Vagina (tissue), 2 donors: Measurements from ENCODE around the gene TULP4. TPM values are rescaled to one million over a fixed set of nuclear protein-coding genes. Genes with fewer than 3 reads are reported as not detected.

Source experiments
- DNase-seq, 2 donors: peaks; one replicate each; pipeline ENCODE4 v3.0.0-alpha.2; 2017; ENCODE audit errors: extremely low spot score in 2 of 2
- H3K27ac ChIP-seq: fragments of 200-600 bp; sonication (generic); one replicate; pipeline ENCODE4 v1.5.1; 2019
- H3K27me3 ChIP-seq: fragments of 200-600 bp; sonication (generic); one replicate; pipeline ENCODE4 v1.5.1; 2019
- H3K36me3 ChIP-seq, 2 donors: fragments of 200-600 bp; sonication (generic); one replicate each; pipeline ENCODE4 v1.5.1; 2017 to 2019
- H3K4me1 ChIP-seq: fragments of 200-600 bp; sonication (generic); one replicate; pipeline ENCODE4 v1.5.1; 2019
- H3K4me3 ChIP-seq, 2 donors: fragments of 200-600 bp; sonication (generic); 1 replicate in 1 of 2; 2 replicates in 1 of 2; pipeline ENCODE4 v1.5.1; 2016 to 2019
- H3K9me3 ChIP-seq: fragments of 200-600 bp; sonication (generic); one replicate; pipeline ENCODE4 v1.5.1; 2019
- CTCF ChIP-seq, 3 experiments: fragments of 450-650 bp in 2 of 3; fragments of 200-600 bp in 1 of 3; sonication (generic) in 1 of 3; IDR thresholded peaks; one replicate each; pipeline ENCODE4 v1.5.1; 2017 to 2019; ENCODE audit warnings: antibody characterized with exemption in 3 of 3, mild to moderate bottlenecking in 2 of 3, moderate library complexity in 2 of 3
- POLR2A ChIP-seq, 2 donors: fragments of 450-650 bp; IDR thresholded peaks; one replicate each; pipeline ENCODE4 v1.6.1; 2017; ENCODE audit warnings: antibody characterized with exemption in 2 of 2, mild to moderate bottlenecking in 2 of 2, moderate library complexity in 2 of 2
- POLR2AphosphoS5 ChIP-seq, 2 donors: sonication (generic); formaldehyde crosslinking; IDR thresholded peaks; one replicate each; pipeline ENCODE4 v1.9.0; 2017; ENCODE audit warnings: antibody characterized with exemption in 2 of 2, mild to moderate bottlenecking in 2 of 2, low read depth in 1 of 2; ENCODE audit not compliant: insufficient read depth in 1 of 2
- intact Hi-C: fragments of 100-400 bp; cut with DNase I; formaldehyde crosslinking; loops from one replicate; pipeline ENCODE4 v1.15.1; 2023
- total RNA-seq: library from RNA; depleted of rRNA; stranded (reverse); fragments of >200 nt; gene quantifications from one replicate; pipeline ENCODE4 v1.2.3, GENCODE V29; 2016

The TULP4 gene
- 79.8 TPM for total RNA-seq

GRCh38 chr6:158312165-158312564 is at the start of gene TULP4:
Gene TULP4 (plus strand): TSS chr6:158312465. CDS start chr6:158314017, 1,552 bp downstream.
- Histone ChIP-seq H3K27me3 (no peaks in the 10 kb centered on the region), H3K9me3 (peaks cover 4% of the 10 kb centered on the region), H3K4me1 (no peaks in the 10 kb centered on the region), H3K27ac (no peak within 1 kb of the TSS), H3K36me3 (peaks cover 0 to 4% of the 10 kb centered on the region in 2 donors), H3K4me3 (no peak within 1 kb of the TSS)
- DNase-seq, result no peak
- intact Hi-C loops, result no loop called here
- TF ChIP-seq POLR2A (IDR thresholded peaks at IDR 0.05) (no peak), CTCF (IDR thresholded peaks at IDR 0.05) (no peak), POLR2AphosphoS5 (IDR thresholded peaks at IDR 0.05; ENCODE audit: insufficient read depth in 1 of 2, low read depth in 1 of 2) (no peak)

DNA sequence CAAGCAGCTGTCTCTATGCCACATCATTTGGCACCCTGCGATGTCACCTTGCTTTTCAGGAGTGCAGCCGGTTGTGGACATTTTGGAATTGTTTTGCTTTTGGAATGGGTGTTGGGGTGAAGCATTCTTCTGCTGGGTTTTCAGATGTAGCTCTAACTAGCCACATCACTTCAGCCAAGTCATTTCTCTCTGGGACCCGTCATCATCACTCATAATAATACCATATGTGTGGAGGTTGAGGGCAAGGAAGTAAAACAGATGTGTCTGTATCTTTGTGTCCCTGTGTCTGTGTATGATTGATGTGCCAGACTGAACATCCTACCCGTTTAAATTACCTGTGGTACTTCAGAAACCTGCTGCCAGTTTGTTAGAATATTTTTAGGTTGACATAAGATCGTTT is 49.5 kb upstream of the TULP4 start:
- TF ChIP-seq POLR2A (IDR thresholded peaks at IDR 0.05), result no peak
- TF ChIP-seq POLR2AphosphoS5 (IDR thresholded peaks at IDR 0.05; ENCODE audit: insufficient read depth in 1 of 2, low read depth in 1 of 2), result no peak
- no peak for TF ChIP-seq CTCF (IDR thresholded peaks at IDR 0.05)
- no peak overlapping the region for H3K27ac ChIP-seq
- H3K9me3 ChIP-seq, result no peaks in the 10 kb centered on the region
- intact Hi-C loops, result no loop called here
- no peak overlapping the region for H3K4me3 ChIP-seq
- no peaks in the 10 kb centered on the region for H3K36me3 ChIP-seq
- no peaks in the 10 kb centered on the region for H3K4me1 ChIP-seq
- no peak for DNase-seq
- H3K27me3 ChIP-seq, result no peaks in the 10 kb centered on the region

- Histone ChIP-seq H3K4me1 (no peaks in the 10 kb centered on the region), H3K27ac (no peak overlapping the region), H3K27me3 (no peaks in the 10 kb centered on the region), H3K4me3 (no peak overlapping the region), H3K36me3 (no peaks in the 10 kb centered on the region), H3K9me3 (no peaks in the 10 kb centered on the region)
- intact Hi-C loops, result no loop called here
- DNase-seq, result no peak
- TF ChIP-seq POLR2AphosphoS5 (IDR thresholded peaks at IDR 0.05; ENCODE audit: insufficient read depth in 1 of 2, low read depth in 1 of 2) (no peak), CTCF (IDR thresholded peaks at IDR 0.05) (no peak), POLR2A (IDR thresholded peaks at IDR 0.05) (no peak)
These were observed 48.1 kb upstream of the TULP4 start for GRCh38 chr6:158264180-158264579.

DNA sequence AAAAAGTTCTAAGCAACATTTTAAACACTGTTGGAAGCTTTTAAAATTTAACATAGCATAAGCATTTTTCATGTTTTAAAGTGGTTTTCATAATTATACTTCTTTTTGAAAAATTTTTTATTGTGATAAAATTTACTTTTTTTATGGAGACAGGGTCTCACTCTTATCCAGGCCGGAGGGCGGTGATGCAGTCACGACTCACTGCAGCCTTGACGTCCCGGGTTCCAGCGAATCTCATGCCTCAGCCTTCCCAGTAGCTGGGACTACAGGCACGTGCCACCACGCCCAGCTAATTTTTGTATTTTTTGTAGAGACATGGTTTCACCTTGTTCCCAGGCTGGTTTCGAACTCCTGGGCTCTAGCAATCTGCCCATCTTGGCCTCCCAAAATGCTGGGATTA is 46.1 kb upstream of the TULP4 start:
- DNase-seq, result no peak
- H3K27ac ChIP-seq, result no peak overlapping the region
- TF ChIP-seq POLR2AphosphoS5 (IDR thresholded peaks at IDR 0.05; ENCODE audit: insufficient read depth in 1 of 2, low read depth in 1 of 2) (no peak), POLR2A (IDR thresholded peaks at IDR 0.05) (no peak), CTCF (IDR thresholded peaks at IDR 0.05) (no peak)
- H3K4me1 ChIP-seq, result no peaks in the 10 kb centered on the region
- intact Hi-C loops, result no loop called here
- H3K27me3 ChIP-seq, result no peaks in the 10 kb centered on the region
- H3K36me3 ChIP-seq, result no peaks in the 10 kb centered on the region
- no peak overlapping the region for H3K4me3 ChIP-seq
- H3K9me3 ChIP-seq, result no peaks in the 10 kb centered on the region

GRCh38 chr6:158268361-158269147 is 43.7 kb upstream of the TULP4 start:
- H3K9me3 ChIP-seq, result no peaks in the 10 kb centered on the region
- H3K36me3 ChIP-seq, result no peaks in the 10 kb centered on the region
- H3K27me3 ChIP-seq, result no peaks in the 10 kb centered on the region
- H3K27ac ChIP-seq, result no peak overlapping the region
- no peak overlapping the region for H3K4me3 ChIP-seq
- H3K4me1 ChIP-seq, result no peaks in the 10 kb centered on the region
- TF ChIP-seq CTCF (IDR thresholded peaks at IDR 0.05), result no peak
- TF ChIP-seq POLR2A (IDR thresholded peaks at IDR 0.05), result no peak
- no peak for TF ChIP-seq POLR2AphosphoS5 (IDR thresholded peaks at IDR 0.05; ENCODE audit: insufficient read depth in 1 of 2, low read depth in 1 of 2)
- DNase-seq, result no peak
- intact Hi-C loops, result no loop called here
